B cell (primary cell): Measurements from ENCODE around the gene KYAT1. TPM values are rescaled to one million over a fixed set of nuclear protein-coding genes. Genes with fewer than 3 reads are reported as not detected.

Experiments used
- ATAC-seq: fragments of 200-7000 bp; cut with Tn5 transposase; one replicate; pipeline ENCODE4 v1.10.0; 2021; ENCODE audit warnings: low read depth, mild to moderate bottlenecking, moderate number of reproducible peaks, moderate library complexity
- CTCF ChIA-PET: fragments of 350-600 bp; sonication (Branson Sonifier 250); formaldehyde crosslinking; loops from one replicate; lab custom pipeline; 2021; ENCODE audit warnings: antibody characterized with exemption, inconsistent platforms; lab: Charles Lee
- POLR2A ChIA-PET: fragments of 350-600 bp; sonication (Branson Sonifier 250); formaldehyde crosslinking; loops from one replicate; lab custom pipeline; 2021; ENCODE audit warnings: antibody characterized with exemption; lab: Charles Lee
- DNase-seq: peaks from one replicate; pipeline ENCODE4 v3.0.0; 2013
- H2AFZ ChIP-seq: 2 replicates; pipeline ENCODE4 v1.6.1; 2012; ENCODE audit warnings: mild to moderate bottlenecking, low read depth, low read length; ENCODE audit not compliant: insufficient read depth, poor library complexity, severe bottlenecking
- H3K27ac ChIP-seq, 2 donors: 1 replicate in 1 of 2; 2 replicates in 1 of 2; pipeline ENCODE4 v1.5.1; 2012 to 2013; ENCODE audit warnings: low read length in 2 of 2, mild to moderate bottlenecking in 2 of 2, moderate library complexity in 1 of 2
- H3K27me3 ChIP-seq, 4 experiments: fragments of 200-600 bp in 1 of 4; sonication (generic) in 1 of 4; replicated peaks in 1 of 4; 1 replicate in 2 of 4; 2 replicates in 2 of 4; pipeline versions ENCODE4 v1.6.1 to v1.7.0; 2013 to 2016; ENCODE audit warnings: low read length in 3 of 4, mild to moderate bottlenecking in 2 of 4, mixed read lengths in 1 of 4, moderate library complexity in 1 of 4; ENCODE audit not compliant: insufficient read depth in 4 of 4, control insufficient read depth in 3 of 4; ENCODE audit errors: control extremely low read depth in 1 of 4
- H3K36me3 ChIP-seq, 2 experiments: replicated peaks in 1 of 2; 1 replicate in 1 of 2; 2 replicates in 1 of 2; pipeline versions ENCODE4 v1.6.1 to v1.7.1; 2013; ENCODE audit warnings: low read length in 1 of 2; ENCODE audit not compliant: insufficient read depth in 2 of 2, control insufficient read depth in 1 of 2; ENCODE audit errors: control extremely low read depth in 1 of 2, extremely low read depth in 1 of 2
- H3K4me1 ChIP-seq, 2 donors: fragments of 200-600 bp in 1 of 2; sonication (generic) in 1 of 2; 1 replicate in 1 of 2; 2 replicates in 1 of 2; pipeline versions ENCODE4 v1.5.1 to v1.6.1; 2013 to 2017; ENCODE audit warnings: low read length in 2 of 2; ENCODE audit not compliant: control insufficient read depth in 2 of 2, insufficient read depth in 2 of 2
- H3K4me2 ChIP-seq: replicated peaks from 2 replicates; pipeline ENCODE3; 2012; ENCODE audit warnings: mild to moderate bottlenecking, low read depth, low read length; ENCODE audit not compliant: poor library complexity, severe bottlenecking
- H3K4me3 ChIP-seq, 5 experiments: fragments of 200-600 bp in 1 of 5; sonication (generic) in 1 of 5; 1 replicate in 3 of 5; 2 replicates in 2 of 5; pipeline versions ENCODE4 v1.5.1 to v1.7.0; 2011 to 2016; ENCODE audit warnings: low read length in 4 of 5, mild to moderate bottlenecking in 4 of 5, low read depth in 2 of 5, control low read depth in 1 of 5, moderate library complexity in 1 of 5; ENCODE audit not compliant: insufficient read depth in 1 of 5; ENCODE audit errors: control extremely low read depth in 1 of 5, extremely low read depth in 1 of 5
- H3K79me2 ChIP-seq: fragments of 200-600 bp; sonication (generic); one replicate; pipeline ENCODE4 v1.6.0; 2016; ENCODE audit warnings: low read length; ENCODE audit not compliant: control insufficient read depth, insufficient read depth
- H3K9ac ChIP-seq: fragments of 200-600 bp; sonication (generic); 2 replicates; pipeline ENCODE4 v1.6.1; 2017; ENCODE audit warnings: mild to moderate bottlenecking, low read length, moderate library complexity
- H3K9me3 ChIP-seq, 3 donors: one replicate each; pipeline versions ENCODE4 v1.6.1 to v1.7.1; 2013; ENCODE audit warnings: low read length in 2 of 3; ENCODE audit not compliant: control insufficient read depth in 2 of 3, insufficient read depth in 1 of 3; ENCODE audit errors: control extremely low read depth in 1 of 3
- H4K20me1 ChIP-seq: 2 replicates; pipeline ENCODE4 v1.6.0; 2012; ENCODE audit warnings: mild to moderate bottlenecking, low read length; ENCODE audit not compliant: insufficient read depth, control insufficient read depth, poor library complexity, severe bottlenecking
- H3K27ac Mint-ChIP-seq: one replicate; pipeline ENCODE4 v1.8.0; 2021; ENCODE audit warnings: mixed read lengths
- H3K27me3 Mint-ChIP-seq: one replicate; pipeline ENCODE4 v1.8.0; 2021; ENCODE audit warnings: mixed read lengths
- H3K4me1 Mint-ChIP-seq: one replicate; pipeline ENCODE4 v1.8.0; 2021; ENCODE audit warnings: mixed read lengths
- H3K4me3 Mint-ChIP-seq: one replicate; pipeline ENCODE4 v1.8.0; 2021; ENCODE audit warnings: mixed read lengths
- H3K9me3 Mint-ChIP-seq: one replicate; pipeline ENCODE4 v1.8.0; 2022; ENCODE audit warnings: mixed read lengths; ENCODE audit not compliant: insufficient read depth
- EZH2 ChIP-seq: IDR thresholded peaks from 2 replicates; pipeline ENCODE4 v1.6.1; 2012; ENCODE audit warnings: borderline replicate concordance, low read depth, mild to moderate bottlenecking, moderate library complexity, low read length; ENCODE audit not compliant: insufficient read depth, poor library complexity, severe bottlenecking
- WGBS: methylation state at CpG from one replicate; pipeline ENCODE4 v1.1.5; 2013; ENCODE audit warnings: missing lambda C conversion rate; ENCODE audit not compliant: insufficient coverage; 5-methylcytosine and 5-hydroxymethylcytosine counted together
- intact Hi-C: fragments of 100-400 bp; cut with micrococcal nuclease; formaldehyde crosslinking; loops from one replicate; pipeline ENCODE4 v1.10.0; 2022
- polyA plus RNA-seq: library from polyadenylated mRNA; depleted of rRNA; stranded (reverse); fragments of >200 nt; gene quantifications from 2 replicates; pipeline ENCODE4 v1.2.3, GENCODE V29; 2012
- total RNA-seq, 2 donors: library from RNA; stranded (reverse); fragments of 120-200 nt in 1 of 2; gene quantifications; 1 replicate in 1 of 2; 2 replicates in 1 of 2; pipeline versions ENCODE4 v1.2.3 to v1.2.4, GENCODE V29; 2013 to 2022
- TF ChIP-seq, protein P1 (sequence below): fragments of 200-600 bp; IDR thresholded peaks from one replicate; pipeline ENCODE4 v1.8.0; 2022; ENCODE audit warnings: antibody characterized with exemption, mild to moderate bottlenecking

Gene KYAT1
- total and polyA plus RNA-seq, 2 donors (not counting 1 experiment from before 2014, with no cell fraction given) = 7.0 to 16.2 TPM

DNA sequence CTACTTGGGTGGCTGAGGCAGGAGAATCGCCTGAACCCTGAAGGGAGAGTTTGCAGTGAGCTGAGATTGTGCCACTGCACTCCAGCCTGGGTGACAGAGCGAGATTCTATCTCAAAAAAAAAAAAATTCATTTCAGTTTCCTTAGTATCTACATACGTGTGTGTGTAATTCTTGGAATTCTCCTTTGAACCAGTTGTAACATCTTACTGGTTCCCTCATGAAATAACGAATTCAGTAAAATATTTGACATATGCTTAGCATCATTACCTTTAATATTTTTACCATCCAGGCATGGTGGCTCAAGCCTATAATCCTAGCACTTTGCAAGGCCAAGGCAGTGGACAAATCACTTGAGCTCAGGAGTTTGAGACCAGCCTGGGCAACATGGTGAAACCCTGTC lies 47.8 kb upstream of the KYAT1 start:
- Mint-ChIP-seq H3K4me1 (peaks cover 6% of the 10 kb centered on the region), H3K4me3 (no peak overlapping the region), H3K27me3 (no peaks in the 10 kb centered on the region), H3K27ac (no peak overlapping the region), H3K9me3 (no peaks in the 10 kb centered on the region)
- CTCF ChIA-PET = interaction anchor here (0.6 to 10.7 kb wide), 5 partner anchors 48 to 281 kb away, joined by 3 to 203 read pairs (median 10); partner anchors contain the start of genes KYAT1, LRRC8A and ZDHHC12
- ATAC-seq (no peak), DNase-seq (no peak)
- Histone ChIP-seq H3K36me3 (no peaks in the 10 kb centered on the region), H3K4me3 (no peak overlapping the region), H2AFZ (no peak overlapping the region), H3K4me1 (peaks cover 0 to 4% of the 10 kb centered on the region in 2 donors), H3K9me3 (no peaks in the 10 kb centered on the region), H3K9ac (no peak overlapping the region), H4K20me1 (no peaks in the 10 kb centered on the region), H3K79me2 (no peaks in the 10 kb centered on the region), H3K4me2 (no peak overlapping the region), H3K27me3 (no peaks in the 10 kb centered on the region), H3K27ac (no peak overlapping the region)
- no peak for TF ChIP-seq EZH2
- TF ChIP-seq, protein P1, sequence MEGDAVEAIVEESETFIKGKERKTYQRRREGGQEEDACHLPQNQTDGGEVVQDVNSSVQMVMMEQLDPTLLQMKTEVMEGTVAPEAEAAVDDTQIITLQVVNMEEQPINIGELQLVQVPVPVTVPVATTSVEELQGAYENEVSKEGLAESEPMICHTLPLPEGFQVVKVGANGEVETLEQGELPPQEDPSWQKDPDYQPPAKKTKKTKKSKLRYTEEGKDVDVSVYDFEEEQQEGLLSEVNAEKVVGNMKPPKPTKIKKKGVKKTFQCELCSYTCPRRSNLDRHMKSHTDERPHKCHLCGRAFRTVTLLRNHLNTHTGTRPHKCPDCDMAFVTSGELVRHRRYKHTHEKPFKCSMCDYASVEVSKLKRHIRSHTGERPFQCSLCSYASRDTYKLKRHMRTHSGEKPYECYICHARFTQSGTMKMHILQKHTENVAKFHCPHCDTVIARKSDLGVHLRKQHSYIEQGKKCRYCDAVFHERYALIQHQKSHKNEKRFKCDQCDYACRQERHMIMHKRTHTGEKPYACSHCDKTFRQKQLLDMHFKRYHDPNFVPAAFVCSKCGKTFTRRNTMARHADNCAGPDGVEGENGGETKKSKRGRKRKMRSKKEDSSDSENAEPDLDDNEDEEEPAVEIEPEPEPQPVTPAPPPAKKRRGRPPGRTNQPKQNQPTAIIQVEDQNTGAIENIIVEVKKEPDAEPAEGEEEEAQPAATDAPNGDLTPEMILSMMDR = no peak
- WGBS = 94% methylated on average over 2 of the region's 4 CpGs
- intact Hi-C loops = loop anchor here (2.0 to 5.0 kb wide), 2 partner anchors 47 to 281 kb away; partner anchors contain the start of genes KYAT1 and LRRC8A
- POLR2A ChIA-PET = no interaction called here

- no peak overlapping the region for H2AFZ ChIP-seq
- TF ChIP-seq EZH2 = no peak
- no peaks in the 10 kb centered on the region for H3K27me3 ChIP-seq
- no peak overlapping the region for H3K4me2 ChIP-seq
- Mint-ChIP-seq H3K4me1 (peaks cover 6% of the 10 kb centered on the region), H3K9me3 (no peaks in the 10 kb centered on the region), H3K4me3 (no peak overlapping the region), H3K27ac (no peak overlapping the region), H3K27me3 (no peaks in the 10 kb centered on the region)
- no peaks in the 10 kb centered on the region for H3K9me3 ChIP-seq
- intact Hi-C loops = loop anchor here (1.0 to 5.0 kb wide), 4 partner anchors 46 to 280 kb away; partner anchors contain the start of genes KYAT1, LRRC8A and PKN3
- ATAC-seq (no peak), DNase-seq (no peak)
- no peak overlapping the region for H3K9ac ChIP-seq
- H3K27ac ChIP-seq = no peak overlapping the region
- peaks cover 0 to 4% of the 10 kb centered on the region in 2 donors for H3K4me1 ChIP-seq
- no peaks in the 10 kb centered on the region for H4K20me1 ChIP-seq
- 100% methylated on average over 1 of the region's 2 CpGs for WGBS
- H3K79me2 ChIP-seq = no peaks in the 10 kb centered on the region
- ChIA-PET CTCF (interaction anchor here (0.6 to 10.7 kb wide), 24 partner anchors 9 to 1762 kb away, joined by 3 to 203 read pairs (median 4); partner anchors contain the start of genes ENDOG, KYAT1, LRRC8A and PKN3), POLR2A (no interaction called here)
- H3K4me3 ChIP-seq = no peak overlapping the region
- no peaks in the 10 kb centered on the region for H3K36me3 ChIP-seq
Measured at GRCh38 chr9:128928624-128929023, 46.9 kb upstream of the KYAT1 start.
